HEK293 (cell line): ENCODE results near the gene UBE2Q1.

Source experiments
- CTCF ChIA-PET: fragments of 350-600 bp; formaldehyde crosslinking; extraction: SDS; loops from one replicate; lab custom pipeline; 2021; ENCODE audit warnings: antibody characterized with exemption; lab: Yijun Ruan, JAX
- POLR2A ChIA-PET: fragments of 300-600 bp; formaldehyde crosslinking; extraction: SDS; loops from one replicate; lab custom pipeline; 2020; ENCODE audit warnings: antibody characterized with exemption, inconsistent platforms; lab: Yijun Ruan, JAX
- H3K27ac ChIP-seq: fragments of 200-500 bp; sonication (Bioruptor generic); 2 replicates; pipeline ENCODE4 v1.5.1; 2014; ENCODE audit warnings: low read depth, low read length, control low read depth, inconsistent platforms; ENCODE audit errors: extremely low read depth
- H3K36me3 ChIP-seq, 2 experiments: fragments of 200-500 bp in 1 of 2; sonication (Bioruptor generic) in 1 of 2; 1 replicate in 1 of 2; 2 replicates in 1 of 2; pipeline ENCODE4 v1.5.1; 2014 to 2017; ENCODE audit warnings: inconsistent platforms in 2 of 2, low read length in 2 of 2; ENCODE audit not compliant: control insufficient read depth in 2 of 2, insufficient read depth in 1 of 2
- H3K4me1 ChIP-seq: fragments of 200-500 bp; sonication (Bioruptor generic); 2 replicates; pipeline ENCODE4 v1.5.1; 2014; ENCODE audit warnings: mild to moderate bottlenecking, low read length, inconsistent platforms; ENCODE audit not compliant: control insufficient read depth, insufficient read depth
- H3K4me3 ChIP-seq: 2 replicates; pipeline ENCODE4 v1.5.1; 2011; ENCODE audit warnings: low read depth, mild to moderate bottlenecking, control low read depth, low read length, moderate library complexity
- H3K9me3 ChIP-seq: fragments of 200-500 bp; sonication (Bioruptor generic); 2 replicates; pipeline ENCODE4 v1.5.1; 2014; ENCODE audit warnings: low read depth, low read length, inconsistent platforms; ENCODE audit not compliant: control insufficient read depth, insufficient read depth
- BCL11A ChIP-seq: fragments of 450-650 bp; formaldehyde crosslinking; IDR thresholded peaks from 2 replicates; pipeline ENCODE4 v1.5.1; 2016; ENCODE audit warnings: low read depth, missing biosample characterization, missing genetic modification characterization
- EGR2 ChIP-seq: fragments of 450-650 bp; formaldehyde crosslinking; IDR thresholded peaks from 2 replicates; pipeline ENCODE4 v1.5.1; 2016; ENCODE audit warnings: low read depth, missing biosample characterization, missing genetic modification characterization
- FEZF1 ChIP-seq: fragments of 450-650 bp; formaldehyde crosslinking; IDR thresholded peaks from 2 replicates; pipeline ENCODE4 v1.5.1; 2016; ENCODE audit warnings: missing biosample characterization, missing genetic modification characterization
- HOXC10 ChIP-seq: sonication (generic); formaldehyde crosslinking; IDR thresholded peaks from 2 replicates; pipeline ENCODE4 v1.8.1; 2023; ENCODE audit warnings: mild to moderate bottlenecking, missing genetic modification reagents
- KLF1 ChIP-seq: fragments of 450-650 bp; formaldehyde crosslinking; IDR thresholded peaks from 2 replicates; pipeline ENCODE4 v1.5.1; 2016; ENCODE audit warnings: missing biosample characterization, missing genetic modification characterization
- PATZ1 ChIP-seq: fragments of 450-650 bp; formaldehyde crosslinking; IDR thresholded peaks from 2 replicates; pipeline ENCODE4 v1.5.1; 2016; ENCODE audit warnings: missing biosample characterization, missing genetic modification characterization
- PRDM6 ChIP-seq: fragments of 450-650 bp; formaldehyde crosslinking; IDR thresholded peaks from 2 replicates; pipeline ENCODE4 v1.5.1; 2017; ENCODE audit warnings: missing biosample characterization, missing genetic modification characterization
- YY2 ChIP-seq: fragments of 450-650 bp; formaldehyde crosslinking; IDR thresholded peaks from 2 replicates; pipeline ENCODE4 v1.5.1; 2016; ENCODE audit warnings: missing biosample characterization, missing genetic modification characterization
- ZBTB17 ChIP-seq: fragments of 450-650 bp; formaldehyde crosslinking; IDR thresholded peaks from 2 replicates; pipeline ENCODE4 v1.5.1; 2016; ENCODE audit warnings: missing biosample characterization, missing genetic modification characterization
- ZFP69B ChIP-seq: fragments of 450-650 bp; formaldehyde crosslinking; IDR thresholded peaks from 2 replicates; pipeline ENCODE4 v1.5.1; 2016; ENCODE audit warnings: missing biosample characterization, missing genetic modification characterization
- ZNF274 ChIP-seq, 2 experiments: fragments of 200-500 bp in 1 of 2; fragments of 450-650 bp in 1 of 2; sonication (Bioruptor generic) in 1 of 2; formaldehyde crosslinking in 1 of 2; IDR thresholded peaks; 2 replicates each; pipeline versions ENCODE4 v1.5.1 to v1.6.1; 2014 to 2016; ENCODE audit warnings: borderline replicate concordance in 1 of 2, inconsistent platforms in 1 of 2, low read length in 1 of 2, missing biosample characterization in 1 of 2, missing genetic modification characterization in 1 of 2
- ZNF394 ChIP-seq: fragments of 450-650 bp; formaldehyde crosslinking; IDR thresholded peaks from 2 replicates; pipeline ENCODE4 v1.5.1; 2016; ENCODE audit warnings: missing biosample characterization, missing genetic modification characterization, mild to moderate bottlenecking, moderate library complexity, borderline replicate concordance
- ZNF404 ChIP-seq: fragments of 450-650 bp; formaldehyde crosslinking; IDR thresholded peaks from 2 replicates; pipeline ENCODE4 v1.5.1; 2017; ENCODE audit warnings: missing biosample characterization, missing genetic modification characterization
- ZNF530 ChIP-seq: fragments of 450-650 bp; formaldehyde crosslinking; IDR thresholded peaks from 2 replicates; pipeline ENCODE4 v1.5.1; 2016; ENCODE audit warnings: low read depth, missing biosample characterization, missing genetic modification characterization
- ZNF555 ChIP-seq: fragments of 450-650 bp; formaldehyde crosslinking; conservative IDR thresholded peaks from 2 replicates; pipeline ENCODE4 v1.5.1; 2017; ENCODE audit warnings: missing biosample characterization, mild to moderate bottlenecking, missing genetic modification characterization, inconsistent platforms
- ZNF610 ChIP-seq: fragments of 450-650 bp; formaldehyde crosslinking; IDR thresholded peaks from 2 replicates; pipeline ENCODE4 v1.5.1; 2016; ENCODE audit warnings: missing biosample characterization, missing genetic modification characterization, borderline replicate concordance
- ZNF621 ChIP-seq: fragments of 450-650 bp; formaldehyde crosslinking; IDR thresholded peaks from 2 replicates; pipeline ENCODE4 v1.5.1; 2017; ENCODE audit warnings: missing biosample characterization, missing genetic modification characterization
- ZNF624 ChIP-seq: fragments of 450-650 bp; formaldehyde crosslinking; IDR thresholded peaks from 2 replicates; pipeline ENCODE4 v1.5.1; 2017; ENCODE audit warnings: missing biosample characterization, missing genetic modification characterization
- ZNF654 ChIP-seq: fragments of 450-650 bp; formaldehyde crosslinking; IDR thresholded peaks from 2 replicates; pipeline ENCODE4 v1.5.1; 2016; ENCODE audit warnings: low read depth, missing biosample characterization, missing genetic modification characterization
- ZNF692 ChIP-seq: fragments of 450-650 bp; formaldehyde crosslinking; IDR thresholded peaks from 2 replicates; pipeline ENCODE4 v1.5.1; 2016; ENCODE audit warnings: missing biosample characterization, missing genetic modification characterization

Gene UBE2Q1

GRCh38 chr1:154575951-154576566 lies 17.6 kb upstream of the UBE2Q1 start (continued):
- TF ChIP-seq ZNF621 (tag by site-specific recombination) (no peak), KLF1 (tag by site-specific recombination) (no peak), ZNF610 (tag by site-specific recombination) (no peak), ZNF555 (tag by site-specific recombination) (no peak), ZNF654 (tag by site-specific recombination) (no peak), PRDM6 (tag by site-specific recombination) (no peak), YY2 (no peak), ZNF404 (tag by site-specific recombination) (no peak), EGR2 (tag by site-specific recombination) (peak; percentile 33; the same call in 1 of the 2 replicates)

GRCh38 chr1:154575147-154575927 lies 16.9 kb upstream of the UBE2Q1 start:
- H3K36me3 ChIP-seq: peaks cover 0 to 36% of the 10 kb centered on the region in 2 experiments; a peak in 2 of 3 replicates
- H3K4me3 ChIP-seq: no peak overlapping the region
- no peaks in the 10 kb centered on the region for H3K9me3 ChIP-seq
- peaks cover 6% of the 10 kb centered on the region; the same call in 1 of the 2 replicates for H3K4me1 ChIP-seq
- ChIA-PET CTCF (interaction anchor here (0.6 to 3.1 kb wide), 3 partner anchors 10 to 16 kb away, joined by 3 to 18 read pairs (median 5); no protein-coding TSS in a partner anchor), POLR2A (interaction anchor here (0.8 kb wide), 1 partner anchor 32 kb away, joined by 3 read pairs; no protein-coding TSS in a partner anchor)
- no peak overlapping the region for H3K27ac ChIP-seq
- TF ChIP-seq EGR2 (tag by site-specific recombination) (no peak), ZNF624 (tag by site-specific recombination) (no peak), ZNF692 (tag by site-specific recombination) (peak; percentile 68; the same call in 1 of the 2 replicates), ZFP69B (tag by site-specific recombination) (peak; percentile 52; the same call in 1 of the 2 replicates), HOXC10 (no peak), ZNF555 (tag by site-specific recombination) (no peak), BCL11A (tag by site-specific recombination) (no peak)

- POLR2A ChIA-PET: interaction anchor here (0.8 kb wide), 1 partner anchor 33 kb away, joined by 3 read pairs; no protein-coding TSS in a partner anchor
- H3K27ac ChIP-seq: no peak overlapping the region
- TF ChIP-seq ZBTB17 (0 out of 2 replicates have a peak, but pooled peaks have one; percentile 11), YY2 (no peak), FEZF1 (peak; percentile 39; the same call in 1 of the 2 replicates), ZNF394 (peak; percentile 69; the same call in 1 of the 2 replicates), PATZ1 (tag by site-specific recombination) (0 out of 2 replicates have a peak, but pooled peaks have one; percentile 15), ZNF274 (IDR thresholded peaks at IDR 0.05; ENCODE audit: low read length) (no peak), ZNF274 (tag by site-specific recombination; IDR thresholded peaks at IDR 0.05; ENCODE audit: borderline replicate concordance) (no peak), ZNF530 (tag by site-specific recombination) (no peak)
- peaks cover 0 to 30% of the 10 kb centered on the region in 2 experiments; a peak in 1 of 3 replicates for H3K36me3 ChIP-seq
- no peak overlapping the region for H3K4me3 ChIP-seq
- H3K9me3 ChIP-seq: no peaks in the 10 kb centered on the region
- peaks cover 6% of the 10 kb centered on the region; the same call in 1 of the 2 replicates for H3K4me1 ChIP-seq
- CTCF ChIA-PET: interaction anchor here (1.4 to 3.1 kb wide), 2 partner anchors 15 to 289 kb away, joined by 3 to 18 read pairs; no protein-coding TSS in a partner anchor
Observed at GRCh38 chr1:154574716-154575115, 16.3 kb upstream of the UBE2Q1 start.
